Right atrium auricular region (tissue), 2 donors: ENCODE results near the gene MON2. TPM values are rescaled to one million over a fixed set of nuclear protein-coding genes. Genes with fewer than 3 reads are reported as not detected.

ENCODE experiments used
- DNase-seq: peaks from one replicate; pipeline ENCODE4 v3.0.0-alpha.2; 2019; ENCODE audit warnings: low spot score
- H3K27ac ChIP-seq, 2 donors: fragments of 200-600 bp; sonication (generic); 1 replicate in 1 of 2; 2 replicates in 1 of 2; pipeline ENCODE4 v1.5.1; 2016 to 2019
- H3K27me3 ChIP-seq, 2 donors: fragments of 200-600 bp; sonication (generic); one replicate each; pipeline versions ENCODE4 v1.5.1 to v1.6.0; 2017 to 2019
- H3K36me3 ChIP-seq: fragments of 200-600 bp; sonication (generic); one replicate; pipeline ENCODE4 v1.5.1; 2016
- H3K4me1 ChIP-seq, 2 donors: fragments of 200-600 bp; sonication (generic); one replicate each; pipeline versions ENCODE4 v1.5.1 to v1.6.0; 2017 to 2019
- H3K4me3 ChIP-seq, 2 donors: fragments of 200-600 bp; sonication (generic); 1 replicate in 1 of 2; 2 replicates in 1 of 2; pipeline ENCODE4 v1.5.1; 2017 to 2019; ENCODE audit warnings: mild to moderate bottlenecking in 1 of 2, moderate library complexity in 1 of 2
- H3K9me3 ChIP-seq, 2 donors: fragments of 200-600 bp; sonication (generic); one replicate each; pipeline ENCODE4 v1.5.1; 2019
- CTCF ChIP-seq, 2 donors: fragments of 200-600 bp; sonication (generic); IDR thresholded peaks; one replicate each; pipeline ENCODE4 v1.5.1; 2019; ENCODE audit warnings: antibody characterized with exemption in 2 of 2
- microRNA counts, 2 donors: library from miRNA; unstranded; fragments of <30 nt; microRNA quantifications; one replicate each; lab custom pipeline; 2016 to 2017
- microRNA-seq, 2 donors: library from miRNA; unstranded; fragments of <30 nt; microRNA quantifications; one replicate each; pipeline ENCODE4, GENCODE V29; 2016 to 2017; ENCODE audit warnings: borderline number of aligned reads in 2 of 2, borderline replicate concordance in 1 of 2
- total RNA-seq, 2 donors: library from RNA; depleted of rRNA; stranded (reverse); fragments of >200 nt; gene quantifications; one replicate each; pipeline ENCODE4 v1.1.0, GENCODE V29; 2016

The MON2 gene
- total RNA-seq, 2 donors from 2014 or later: 14.3 to 16.5 TPM

- Histone ChIP-seq H3K36me3 (no peaks in the 10 kb centered on the region), H3K27ac (no peak overlapping the region), H3K4me3 (no peak overlapping the region), H3K27me3 (no peaks in the 10 kb centered on the region), H3K9me3 (no peaks in the 10 kb centered on the region), H3K4me1 (no peaks in the 10 kb centered on the region)
- DNase-seq: no peak
- no peak for TF ChIP-seq CTCF (IDR thresholded peaks at IDR 0.05)
These were observed 175.9 kb downstream of the MON2 start for GRCh38 chr12:62642486-62642885.

DNA sequence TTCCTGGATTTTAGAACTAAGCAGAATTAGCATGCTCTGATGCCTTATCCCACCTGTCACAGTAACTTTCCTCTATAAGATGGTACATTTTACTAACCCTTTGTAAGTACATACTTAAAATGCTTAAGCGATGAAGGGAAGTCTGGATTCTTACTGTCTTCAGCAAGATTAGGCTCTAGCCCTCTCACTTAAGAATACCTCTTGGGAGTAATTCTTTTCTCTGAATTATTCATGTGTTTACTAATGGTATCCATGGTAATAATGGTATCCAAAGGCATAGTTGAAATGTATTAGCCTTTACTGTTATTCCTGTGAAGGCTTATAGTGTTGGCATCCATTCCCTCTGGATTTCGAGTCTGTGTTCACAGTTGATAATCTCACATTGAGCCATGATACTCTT, 176.9 kb downstream of the MON2 start:
- Histone ChIP-seq H3K4me1 (no peaks in the 10 kb centered on the region), H3K27me3 (no peaks in the 10 kb centered on the region), H3K9me3 (no peaks in the 10 kb centered on the region), H3K4me3 (no peak overlapping the region), H3K36me3 (no peaks in the 10 kb centered on the region), H3K27ac (no peak overlapping the region)
- no peak for TF ChIP-seq CTCF (IDR thresholded peaks at IDR 0.05)
- DNase-seq: no peak

DNA sequence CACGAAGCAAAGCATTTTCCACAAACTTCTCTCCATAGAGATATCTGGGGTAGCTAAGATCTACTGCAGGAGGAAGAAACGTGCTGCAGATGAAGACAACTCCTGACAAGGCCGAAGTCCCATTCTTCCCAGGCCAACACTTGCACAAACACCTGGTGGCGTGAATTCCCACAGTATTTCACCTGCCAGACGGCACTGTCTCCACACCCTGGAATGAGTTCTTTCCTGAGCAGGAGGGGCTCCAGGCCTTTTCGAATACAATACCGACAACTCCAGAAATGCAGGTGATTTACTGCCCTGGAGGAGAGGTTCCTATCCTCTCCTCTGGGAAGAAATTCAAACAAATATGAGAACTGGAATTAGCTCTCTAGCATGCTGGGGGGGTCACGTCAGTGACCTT, 179.9 kb downstream of the MON2 start:
- H3K36me3 ChIP-seq: no peaks in the 10 kb centered on the region

GRCh38 chr12:62647586-62647985, 181.0 kb downstream of the MON2 start:
- Histone ChIP-seq H3K36me3 (no peaks in the 10 kb centered on the region), H3K4me1 (no peaks in the 10 kb centered on the region), H3K9me3 (no peaks in the 10 kb centered on the region), H3K27me3 (no peaks in the 10 kb centered on the region), H3K4me3 (no peak overlapping the region), H3K27ac (peak overlapping the region in 1 of 2 donors; percentile 18)
- TF ChIP-seq CTCF (IDR thresholded peaks at IDR 0.05): no peak
- no peak for DNase-seq

More for the DNA sequence above, 179.9 kb downstream of the MON2 start:
- H3K4me1 ChIP-seq: no peaks in the 10 kb centered on the region
- no peak for DNase-seq
- TF ChIP-seq CTCF (IDR thresholded peaks at IDR 0.05): no peak
- no peak overlapping the region for H3K4me3 ChIP-seq
- H3K27ac ChIP-seq: no peak overlapping the region
- H3K9me3 ChIP-seq: no peaks in the 10 kb centered on the region
- H3K27me3 ChIP-seq: no peaks in the 10 kb centered on the region

DNA sequence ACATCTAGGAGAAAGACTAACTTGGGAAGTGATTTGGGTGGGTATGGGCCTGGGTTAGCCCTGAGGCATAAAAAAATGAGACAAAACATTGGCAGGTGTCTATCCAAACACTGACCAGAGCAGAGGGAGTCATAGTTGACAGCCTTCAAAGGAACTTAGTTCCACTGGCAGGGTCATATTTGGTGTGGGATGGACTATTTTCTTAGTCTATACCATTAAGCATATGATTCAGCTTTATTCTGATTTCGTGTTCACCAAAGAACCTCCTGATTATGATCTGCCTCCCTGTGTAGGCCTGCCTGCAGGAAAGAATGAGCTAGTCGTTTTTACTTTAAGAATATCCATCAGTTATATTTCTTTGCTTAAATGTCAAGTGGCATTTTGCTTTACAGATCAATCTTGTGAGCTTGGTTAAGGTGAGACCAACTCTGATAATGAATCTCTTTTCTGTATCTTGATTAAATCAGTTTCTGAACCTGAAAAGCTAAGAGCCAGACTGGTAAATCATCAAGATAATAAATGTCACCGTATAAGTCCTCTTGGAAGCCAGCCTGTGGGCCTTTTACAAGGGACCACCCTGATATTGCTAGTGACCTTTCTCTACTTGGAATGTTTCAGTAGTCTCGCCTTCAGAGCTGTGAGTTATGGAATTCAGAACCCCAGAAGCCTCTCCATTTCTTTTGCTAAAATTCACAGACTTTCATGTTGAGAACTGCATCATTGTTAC, 182.9 kb downstream of the MON2 start:
- no peak for DNase-seq

More for the DNA sequence above, 182.9 kb downstream of the MON2 start:
- Histone ChIP-seq H3K4me3 (no peak overlapping the region), H3K27me3 (no peaks in the 10 kb centered on the region), H3K4me1 (no peaks in the 10 kb centered on the region), H3K27ac (no peak overlapping the region), H3K9me3 (no peaks in the 10 kb centered on the region), H3K36me3 (no peaks in the 10 kb centered on the region)
- TF ChIP-seq CTCF (IDR thresholded peaks at IDR 0.05): no peak

MicroRNA genes within 50 kb of the gene (microRNA counts, 767-probe panel; counts per million panel counts)
- 4,704 to 11,165 counts per million in 2 donors for microRNA hsa-let-7i-5p (lab: Ali Mortazavi, UCI)

Small RNAs within 50 kb of the gene (microRNA-seq; reads per million reads assigned to microRNA genes)
- 57,136 to 63,692 reads per million in 2 donors for gene MIRLET7I

Other genes starting within 250 kb of the MON2 start
- gene USP15, start 206.4 kb upstream of the MON2 start, total RNA-seq: 10 to 100 TPM; 41.1 to 49.7 TPM